H9 (cell line): Measurements from ENCODE around the gene UCP1. TPM values are rescaled to one million over a fixed set of nuclear protein-coding genes. Genes with fewer than 3 reads are reported as not detected.

Source experiments
- total RNA-seq: library from RNA; stranded (reverse); gene quantifications from 2 replicates; pipeline ENCODE4 v1.2.1, GENCODE V29; 2021

Gene UCP1
- total RNA-seq, 1 experiment from 2014 or later = not detected

Other genes with a start within 250 kb of the UCP1 start
- gene SCOC, start 195.3 kb downstream of the UCP1 start, total RNA-seq = 29.4 and 30.4 TPM in 2 replicates
- 2.9 and 3.2 TPM in 2 replicates for gene CLGN, start 141.3 kb downstream of the UCP1 start, total RNA-seq
- gene MGAT4D, start 70.7 kb downstream of the UCP1 start, total RNA-seq = not detected in 2 replicates
- 26.3 and 28.0 TPM in 2 replicates for gene ELMOD2, start 44.8 kb downstream of the UCP1 start, total RNA-seq
- gene TBC1D9, start 187.4 kb upstream of the UCP1 start, total RNA-seq = 0.63 and 0.86 TPM in 2 replicates